ENCODE measurements around the gene PDXK.

Gene PDXK

GRCh38 chr21:43717166-43717853 lies 1.6 kb upstream of the PDXK start:
- no peak overlapping the region for H2AK5ac ChIP-seq (ENCODE audit: low read length)
- no peak overlapping the region for H4K5ac ChIP-seq (ENCODE audit: low read length)
- H3K4ac ChIP-seq (ENCODE audit: low read depth, low read length) = no peak overlapping the region
- H3K23ac ChIP-seq (ENCODE audit: low read length) = no peak overlapping the region
- no peak overlapping the region for H3K9ac ChIP-seq (ENCODE audit: low read length)
- no peak overlapping the region for H2BK15ac ChIP-seq (replicated peaks; ENCODE audit: low read depth)
- no peaks in the 10 kb centered on the region for H3K36me3 ChIP-seq (ENCODE audit: control insufficient read depth, insufficient read depth, low read length)
- H3K18ac ChIP-seq (ENCODE audit: low read length) = no peak overlapping the region
- no peak overlapping the region for H2BK120ac ChIP-seq (ENCODE audit: low read depth, low read length)
- peaks cover 2% of the 10 kb centered on the region for H3K4me1 ChIP-seq (ENCODE audit: control insufficient read depth, low read depth, low read length)
- no peak overlapping the region for H3K4me2 ChIP-seq (ENCODE audit: low read length)
- H3K27ac ChIP-seq (ENCODE audit: low read depth, low read length) = no peak overlapping the region
- H3K4me3 ChIP-seq (ENCODE audit: low read length) = no peak overlapping the region
- H3K27me3 ChIP-seq (ENCODE audit: insufficient read depth, low read length, poor library complexity) = no peaks in the 10 kb centered on the region
- peaks cover 15% of the 10 kb centered on the region for H3K79me2 ChIP-seq (ENCODE audit: control insufficient read depth, insufficient read depth, low read length)
- no peak for DNase-seq
- WGBS (ENCODE audit: extremely low coverage, insufficient coverage, low lambda C conversion rate) = no CpG with 5 or more reads among the region's 13 CpGs
- H2BK5ac ChIP-seq (ENCODE audit: low read length) = no peak overlapping the region
- peaks cover 17% of the 10 kb centered on the region for H3K79me1 ChIP-seq (ENCODE audit: low read length)
- no peak overlapping the region for H4K8ac ChIP-seq (ENCODE audit: low read depth, low read length)
- no peak overlapping the region for H3K56ac ChIP-seq (ENCODE audit: low read length)

- Histone ChIP-seq H2BK15ac (replicated peaks; ENCODE audit: low read depth) (no peak overlapping the region), H3K9ac (ENCODE audit: low read length) (peak overlapping the region; percentile 65), H2BK5ac (ENCODE audit: low read length) (no peak overlapping the region), H4K8ac (ENCODE audit: low read depth, low read length) (no peak overlapping the region), H3K79me1 (ENCODE audit: low read length) (peaks cover 17% of the 10 kb centered on the region), H3K27me3 (ENCODE audit: insufficient read depth, low read length, poor library complexity) (no peaks in the 10 kb centered on the region), H2BK120ac (ENCODE audit: low read depth, low read length) (no peak overlapping the region), H3K36me3 (ENCODE audit: control insufficient read depth, insufficient read depth, low read length) (no peaks in the 10 kb centered on the region), H3K4me1 (ENCODE audit: control insufficient read depth, low read depth, low read length) (peaks cover 2% of the 10 kb centered on the region), H3K56ac (ENCODE audit: low read length) (peak overlapping the region; percentile 82), H3K4ac (ENCODE audit: low read depth, low read length) (no peak overlapping the region), H2AK5ac (ENCODE audit: low read length) (no peak overlapping the region), H3K4me3 (ENCODE audit: low read length) (peak overlapping the region; percentile 33), H4K5ac (ENCODE audit: low read length) (no peak overlapping the region), H3K27ac (ENCODE audit: low read depth, low read length) (no peak overlapping the region), H3K18ac (ENCODE audit: low read length) (peak overlapping the region; percentile 80), H3K79me2 (ENCODE audit: control insufficient read depth, insufficient read depth, low read length) (peaks cover 15% of the 10 kb centered on the region), H3K4me2 (ENCODE audit: low read length) (peak overlapping the region; percentile 54), H3K23ac (ENCODE audit: low read length) (no peak overlapping the region)
- no peak for DNase-seq
- WGBS (ENCODE audit: extremely low coverage, insufficient coverage, low lambda C conversion rate) = no CpG with 5 or more reads among the region's 70 CpGs
Measured at GRCh38 chr21:43717967-43718871, 710 bp upstream of the PDXK start.

- peak overlapping the region; percentile 99 for H3K56ac ChIP-seq (ENCODE audit: low read length)
- no peak overlapping the region for H2BK5ac ChIP-seq (ENCODE audit: low read length)
- no peak overlapping the region for H2BK15ac ChIP-seq (replicated peaks; ENCODE audit: low read depth)
- peak overlapping the region; percentile 35 for H3K18ac ChIP-seq (ENCODE audit: low read length)
- no peak overlapping the region for H3K27ac ChIP-seq (ENCODE audit: low read depth, low read length)
- no peak overlapping the region for H2BK120ac ChIP-seq (ENCODE audit: low read depth, low read length)
- DNase-seq = no peak
- no peaks in the 10 kb centered on the region for H3K27me3 ChIP-seq (ENCODE audit: insufficient read depth, low read length, poor library complexity)
- peak overlapping the region; percentile 91 for H3K9ac ChIP-seq (ENCODE audit: low read length)
- peak overlapping the region; percentile 94 for H3K23ac ChIP-seq (ENCODE audit: low read length)
- peak overlapping the region; percentile 67 for H3K4me2 ChIP-seq (ENCODE audit: low read length)
- peaks cover 15% of the 10 kb centered on the region for H3K79me2 ChIP-seq (ENCODE audit: control insufficient read depth, insufficient read depth, low read length)
- H3K4me1 ChIP-seq (ENCODE audit: control insufficient read depth, low read depth, low read length) = peaks cover 2% of the 10 kb centered on the region
- WGBS (ENCODE audit: extremely low coverage, insufficient coverage, low lambda C conversion rate) = no CpG with 5 or more reads among the region's 49 CpGs
- no peak overlapping the region for H2AK5ac ChIP-seq (ENCODE audit: low read length)
- H4K5ac ChIP-seq (ENCODE audit: low read length) = no peak overlapping the region
- H3K36me3 ChIP-seq (ENCODE audit: control insufficient read depth, insufficient read depth, low read length) = peaks cover 1% of the 10 kb centered on the region
- peak overlapping the region; percentile 79 for H3K4me3 ChIP-seq (ENCODE audit: low read length)
- no peak overlapping the region for H4K8ac ChIP-seq (ENCODE audit: low read depth, low read length)
- peak overlapping the region; percentile 88 for H3K4ac ChIP-seq (ENCODE audit: low read depth, low read length)
- H3K79me1 ChIP-seq (ENCODE audit: low read length) = peaks cover 20% of the 10 kb centered on the region
Measured at GRCh38 chr21:43719748-43720538, 1.0 kb downstream of the PDXK start.

GRCh38 chr21:43720539-43721166 lies 1.7 kb downstream of the PDXK start:
- no peak for DNase-seq
- Histone ChIP-seq H2BK5ac (ENCODE audit: low read length) (no peak overlapping the region), H3K9ac (ENCODE audit: low read length) (peak overlapping the region; percentile 91), H3K4me1 (ENCODE audit: control insufficient read depth, low read depth, low read length) (peaks cover 2% of the 10 kb centered on the region), H3K4ac (ENCODE audit: low read depth, low read length) (no peak overlapping the region), H3K79me2 (ENCODE audit: control insufficient read depth, insufficient read depth, low read length) (peaks cover 15% of the 10 kb centered on the region), H3K36me3 (ENCODE audit: control insufficient read depth, insufficient read depth, low read length) (peaks cover 1% of the 10 kb centered on the region), H2BK120ac (ENCODE audit: low read depth, low read length) (no peak overlapping the region), H3K18ac (ENCODE audit: low read length) (no peak overlapping the region), H3K4me3 (ENCODE audit: low read length) (no peak overlapping the region), H3K79me1 (ENCODE audit: low read length) (peaks cover 20% of the 10 kb centered on the region), H3K4me2 (ENCODE audit: low read length) (peak overlapping the region; percentile 67), H2BK15ac (replicated peaks; ENCODE audit: low read depth) (no peak overlapping the region), H3K56ac (ENCODE audit: low read length) (peak overlapping the region; percentile 99), H3K27ac (ENCODE audit: low read depth, low read length) (no peak overlapping the region), H4K8ac (ENCODE audit: low read depth, low read length) (no peak overlapping the region), H2AK5ac (ENCODE audit: low read length) (no peak overlapping the region), H3K27me3 (ENCODE audit: insufficient read depth, low read length, poor library complexity) (no peaks in the 10 kb centered on the region), H3K23ac (ENCODE audit: low read length) (peak overlapping the region; percentile 95), H4K5ac (ENCODE audit: low read length) (no peak overlapping the region)
- no CpG with 5 or more reads among the region's 16 CpGs for WGBS (ENCODE audit: extremely low coverage, insufficient coverage, low lambda C conversion rate)

GRCh38 chr21:43721206-43721605 lies 2.3 kb downstream of the PDXK start:
- H3K23ac ChIP-seq (ENCODE audit: low read length) = no peak overlapping the region
- H3K4ac ChIP-seq (ENCODE audit: low read depth, low read length) = no peak overlapping the region
- no peak overlapping the region for H2BK5ac ChIP-seq (ENCODE audit: low read length)
- H3K18ac ChIP-seq (ENCODE audit: low read length) = no peak overlapping the region
- H3K27me3 ChIP-seq (ENCODE audit: insufficient read depth, low read length, poor library complexity) = no peaks in the 10 kb centered on the region
- H2BK15ac ChIP-seq (replicated peaks; ENCODE audit: low read depth) = no peak overlapping the region
- no peak overlapping the region for H3K4me3 ChIP-seq (ENCODE audit: low read length)
- H2BK120ac ChIP-seq (ENCODE audit: low read depth, low read length) = no peak overlapping the region
- no peak overlapping the region for H3K56ac ChIP-seq (ENCODE audit: low read length)
- peaks cover 15% of the 10 kb centered on the region for H3K79me2 ChIP-seq (ENCODE audit: control insufficient read depth, insufficient read depth, low read length)
- WGBS (ENCODE audit: extremely low coverage, insufficient coverage, low lambda C conversion rate) = no CpG with 5 or more reads among the region's 4 CpGs
- no peak overlapping the region for H4K5ac ChIP-seq (ENCODE audit: low read length)
- H3K36me3 ChIP-seq (ENCODE audit: control insufficient read depth, insufficient read depth, low read length) = peaks cover 1% of the 10 kb centered on the region
- H3K79me1 ChIP-seq (ENCODE audit: low read length) = peaks cover 20% of the 10 kb centered on the region
- no peak overlapping the region for H2AK5ac ChIP-seq (ENCODE audit: low read length)
- peaks cover 2% of the 10 kb centered on the region for H3K4me1 ChIP-seq (ENCODE audit: control insufficient read depth, low read depth, low read length)
- DNase-seq = no peak
- no peak overlapping the region for H3K27ac ChIP-seq (ENCODE audit: low read depth, low read length)
- no peak overlapping the region for H3K9ac ChIP-seq (ENCODE audit: low read length)
- H4K8ac ChIP-seq (ENCODE audit: low read depth, low read length) = no peak overlapping the region
- H3K4me2 ChIP-seq (ENCODE audit: low read length) = no peak overlapping the region
